ENCODE results near the gene TMEM37. TPM values are rescaled to one million over a fixed set of nuclear protein-coding genes. Genes with fewer than 3 reads are reported as not detected.

TMEM37 gene
- total RNA-seq, 1 experiment from 2014 or later: 2.3 TPM

DNA sequence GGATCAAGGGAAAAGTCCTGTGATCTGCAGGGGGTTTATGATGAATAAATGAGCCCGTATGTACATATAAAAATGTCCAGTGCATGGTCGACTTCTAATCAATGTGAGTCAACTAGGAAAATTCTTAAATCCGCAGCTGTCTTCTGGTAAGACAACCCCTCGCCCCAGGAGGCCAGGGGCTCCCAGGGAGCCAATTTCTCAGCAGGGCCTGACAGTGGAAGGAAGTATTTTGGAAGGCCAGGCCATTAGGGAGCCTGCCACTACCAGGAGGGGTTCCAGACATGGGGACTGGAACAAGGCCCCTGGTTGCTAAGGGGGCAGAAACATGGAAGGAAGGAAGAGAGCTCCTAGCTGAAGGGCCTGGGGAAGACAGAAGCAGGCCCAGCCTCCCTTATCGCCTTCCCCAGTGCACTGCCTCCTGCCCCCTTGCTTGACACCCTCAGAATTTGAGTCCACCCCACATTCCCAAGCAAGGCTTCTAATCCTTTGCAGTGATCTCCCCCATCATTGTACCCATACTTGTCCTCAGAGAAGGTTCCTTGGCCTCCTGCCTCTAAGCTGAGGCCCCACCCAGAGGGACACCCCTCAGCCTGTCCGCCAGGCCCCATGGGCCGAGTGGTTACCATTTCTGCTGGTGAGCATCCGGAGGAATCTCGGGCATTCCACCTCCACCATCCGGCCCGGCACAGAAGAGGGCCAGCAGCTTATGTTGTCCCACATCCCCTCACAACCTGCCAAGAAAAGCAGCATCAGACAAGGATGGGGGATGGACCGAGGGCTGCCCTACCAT is 46.7 kb downstream of the TMEM37 start:
- H3K9ac ChIP-seq (ENCODE audit: low read length): no peak overlapping the region
- H3K4me3 ChIP-seq (replicated peaks in 1 of 2; ENCODE audit: low read depth in 1 of 2, low read length in 2 of 2): no peak overlapping the region
- POLR2A ChIA-PET: no interaction called here
- BruUV-seq (replicated peaks): no TSS peak
- intact Hi-C loops (cut with micrococcal nuclease): loop anchor here (10.0 kb wide), 1 partner anchor 184 kb away; no protein-coding TSS in a partner anchor
- no peaks in the 10 kb centered on the region for H4K20me1 ChIP-seq (ENCODE audit: insufficient read depth)
- CTCF ChIA-PET: no interaction called here
- ATAC-seq: no peak
- no peaks in the 10 kb centered on the region for H3K9me3 ChIP-seq (ENCODE audit: control insufficient read depth in 1 of 2, insufficient read depth in 1 of 2, low read depth in 1 of 2, low read length in 2 of 2)
- TF ChIP-seq YY1 (IDR thresholded peaks at IDR 0.05; ENCODE audit: extremely low read depth, insufficient replicate concordance, low read depth, low read length): no peak
- no peak for TF ChIP-seq FOSL1 (IDR thresholded peaks at IDR 0.05; ENCODE audit: low read depth)
- TF ChIP-seq, protein P1, sequence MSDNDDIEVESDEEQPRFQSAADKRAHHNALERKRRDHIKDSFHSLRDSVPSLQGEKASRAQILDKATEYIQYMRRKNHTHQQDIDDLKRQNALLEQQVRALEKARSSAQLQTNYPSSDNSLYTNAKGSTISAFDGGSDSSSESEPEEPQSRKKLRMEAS (IDR thresholded peaks at IDR 0.05): no peak
- TF ChIP-seq ZFX (IDR thresholded peaks at IDR 0.05): no peak
- no peak for TF ChIP-seq JUND (IDR thresholded peaks at IDR 0.05)
- H3K9me2 ChIP-seq (ENCODE audit: insufficient read depth): no peaks in the 10 kb centered on the region
- RAD21 ChIA-PET (ENCODE audit: low non-redundant PET in 1 of 2, low total read pairs in 2 of 2, uncharacterized antibody in 2 of 2, unreplicated experiment in 2 of 2): no interaction called here
- H3K27ac ChIP-seq (ENCODE audit: low read depth, low read length): no peak overlapping the region
- peaks cover 0 to 7% of the 10 kb centered on the region in 2 experiments; a peak in 2 of 4 replicates for H3K4me1 ChIP-seq (ENCODE audit: control insufficient read depth in 1 of 2, insufficient read depth in 2 of 2, low read length in 2 of 2)
- no peaks in the 10 kb centered on the region for H3K79me2 ChIP-seq (ENCODE audit: insufficient read depth, low read length)
- H3K27me3 ChIP-seq (ENCODE audit: insufficient read depth, low read length): no peaks in the 10 kb centered on the region
- H2AFZ ChIP-seq (ENCODE audit: low read depth, low read length, poor library complexity, severe bottlenecking): no peak overlapping the region
- H3K36me3 ChIP-seq (ENCODE audit: control insufficient read depth in 1 of 2, insufficient read depth in 2 of 2, low read length in 2 of 2): no peaks in the 10 kb centered on the region
- DNase-seq (ENCODE audit: low read depth, low spot score): no peak
- H3K4me2 ChIP-seq (ENCODE audit: low read length): no peak overlapping the region

DNA sequence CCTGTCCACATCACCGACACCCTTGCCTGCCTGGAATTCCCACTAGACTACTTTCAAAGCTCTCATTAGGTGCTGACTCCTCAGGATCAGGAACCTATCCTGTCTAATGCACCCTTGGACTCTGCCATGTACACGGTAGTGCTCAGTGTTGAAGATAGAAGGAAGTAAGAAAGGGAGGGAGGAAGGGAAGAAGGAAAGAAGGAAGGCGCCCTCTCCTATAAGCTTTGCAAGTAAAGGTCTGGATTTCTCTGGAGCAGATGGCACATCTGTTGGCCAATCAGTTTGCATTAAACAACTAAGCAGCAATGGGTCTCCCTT is 47.3 kb downstream of the TMEM37 start:
- RAD21 ChIA-PET (ENCODE audit: low non-redundant PET in 1 of 2, low total read pairs in 2 of 2, uncharacterized antibody in 2 of 2, unreplicated experiment in 2 of 2): no interaction called here
- ATAC-seq (no peak), DNase-seq (ENCODE audit: low read depth, low spot score) (no peak)
- no peak overlapping the region for H3K4me3 ChIP-seq (replicated peaks in 1 of 2; ENCODE audit: low read depth in 1 of 2, low read length in 2 of 2)
- POLR2A ChIA-PET: no interaction called here
- CTCF ChIA-PET: no interaction called here
- no peak overlapping the region for H3K9ac ChIP-seq (ENCODE audit: low read length)
- H3K9me2 ChIP-seq (ENCODE audit: insufficient read depth): no peaks in the 10 kb centered on the region
- intact Hi-C loops (cut with micrococcal nuclease): loop anchor here (10.0 kb wide), 1 partner anchor 184 kb away; no protein-coding TSS in a partner anchor
- no peaks in the 10 kb centered on the region for H3K79me2 ChIP-seq (ENCODE audit: insufficient read depth, low read length)
- peaks cover 0 to 7% of the 10 kb centered on the region in 2 experiments; a peak in 2 of 4 replicates for H3K4me1 ChIP-seq (ENCODE audit: control insufficient read depth in 1 of 2, insufficient read depth in 2 of 2, low read length in 2 of 2)
- TF ChIP-seq EZH2phosphoT487 (IDR thresholded peaks at IDR 0.05; ENCODE audit: borderline replicate concordance) (no peak), JUND (IDR thresholded peaks at IDR 0.05) (no peak), FOSL1 (IDR thresholded peaks at IDR 0.05; ENCODE audit: low read depth) (no peak), YY1 (IDR thresholded peaks at IDR 0.05; ENCODE audit: extremely low read depth, insufficient replicate concordance, low read depth, low read length) (no peak), EGR1 (IDR thresholded peaks at IDR 0.05; ENCODE audit: low read depth) (no peak)
- no peaks in the 10 kb centered on the region for H3K9me3 ChIP-seq (ENCODE audit: control insufficient read depth in 1 of 2, insufficient read depth in 1 of 2, low read depth in 1 of 2, low read length in 2 of 2)
- no TSS peak for BruUV-seq (replicated peaks)
- no peaks in the 10 kb centered on the region for H4K20me1 ChIP-seq (ENCODE audit: insufficient read depth)
- no peaks in the 10 kb centered on the region for H3K27me3 ChIP-seq (ENCODE audit: insufficient read depth, low read length)
- no peaks in the 10 kb centered on the region for H3K36me3 ChIP-seq (ENCODE audit: control insufficient read depth in 1 of 2, insufficient read depth in 2 of 2, low read length in 2 of 2)
- H3K27ac ChIP-seq (ENCODE audit: low read depth, low read length): no peak overlapping the region
- H3K4me2 ChIP-seq (ENCODE audit: low read length): no peak overlapping the region
- no peak overlapping the region for H2AFZ ChIP-seq (ENCODE audit: low read depth, low read length, poor library complexity, severe bottlenecking)

Measured in HCT116 (cell line).